Measurements from ENCODE around the gene RAB3A. TPM values are rescaled to one million over a fixed set of nuclear protein-coding genes. Genes with fewer than 3 reads are reported as not detected.

Gene RAB3A
- total RNA-seq, 1 experiment from 2014 or later, result 6.7 TPM

DNA sequence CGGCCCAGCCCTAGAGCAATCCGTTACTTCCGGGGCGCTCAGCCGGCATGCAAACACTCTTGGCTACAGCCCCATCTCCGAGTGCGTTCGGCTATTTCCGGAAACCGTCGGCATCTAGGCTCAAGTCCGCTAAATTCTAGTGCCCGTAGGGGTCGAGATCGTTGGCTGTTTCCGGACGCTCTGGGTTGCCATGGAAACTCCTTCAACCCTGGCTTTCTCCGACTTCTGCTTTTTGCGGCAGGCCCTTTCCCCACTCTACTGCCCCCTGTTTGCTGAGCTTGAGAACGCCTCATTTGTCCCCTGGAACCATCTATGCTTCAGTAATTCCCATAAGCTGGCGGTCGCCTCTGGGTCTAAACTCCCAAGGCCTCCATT is 51.4 kb downstream of the RAB3A start:
- H3K9me2 ChIP-seq (replicated peaks; ENCODE audit: low read length), result no peaks in the 10 kb centered on the region
- ChIA-PET POLR2A (ENCODE audit: unreplicated experiment) (interaction anchor here (0.6 kb wide), 1 partner anchor 32 kb away, joined by 3 read pairs; no protein-coding TSS in a partner anchor), CTCF (interaction anchor here (0.6 to 1.5 kb wide), 2 partner anchors 39 to 58 kb away, joined by 3 to 13 read pairs; no protein-coding TSS in a partner anchor)
- H2AFZ ChIP-seq (ENCODE audit: low read length), result peak overlapping the region; percentile 94
- ATAC-seq (peak; percentile 57), DNase-seq (peak; percentile 96)
- H3K4me3 ChIP-seq (ENCODE audit: low read length), result peak overlapping the region; percentile 80
- no peaks in the 10 kb centered on the region for H3K9me3 ChIP-seq (ENCODE audit: low read length)
- no peaks in the 10 kb centered on the region; the same call in 1 of the 2 replicates for H4K20me1 ChIP-seq (ENCODE audit: low read length)
- intact Hi-C loops (cut with micrococcal nuclease), result loop anchor here (1.0 kb wide), 1 partner anchor 39 kb away; no protein-coding TSS in a partner anchor
- 0 out of 2 replicates have a peak, but pooled peaks cover 5% of the 10 kb centered on the region for H3K36me3 ChIP-seq (ENCODE audit: low read depth, low read length)
- H3K79me2 ChIP-seq (ENCODE audit: low read length), result peaks cover 30% of the 10 kb centered on the region
- H3K27ac ChIP-seq (ENCODE audit: low read length), result peak overlapping the region; percentile 46
- TF ChIP-seq, protein P1, sequence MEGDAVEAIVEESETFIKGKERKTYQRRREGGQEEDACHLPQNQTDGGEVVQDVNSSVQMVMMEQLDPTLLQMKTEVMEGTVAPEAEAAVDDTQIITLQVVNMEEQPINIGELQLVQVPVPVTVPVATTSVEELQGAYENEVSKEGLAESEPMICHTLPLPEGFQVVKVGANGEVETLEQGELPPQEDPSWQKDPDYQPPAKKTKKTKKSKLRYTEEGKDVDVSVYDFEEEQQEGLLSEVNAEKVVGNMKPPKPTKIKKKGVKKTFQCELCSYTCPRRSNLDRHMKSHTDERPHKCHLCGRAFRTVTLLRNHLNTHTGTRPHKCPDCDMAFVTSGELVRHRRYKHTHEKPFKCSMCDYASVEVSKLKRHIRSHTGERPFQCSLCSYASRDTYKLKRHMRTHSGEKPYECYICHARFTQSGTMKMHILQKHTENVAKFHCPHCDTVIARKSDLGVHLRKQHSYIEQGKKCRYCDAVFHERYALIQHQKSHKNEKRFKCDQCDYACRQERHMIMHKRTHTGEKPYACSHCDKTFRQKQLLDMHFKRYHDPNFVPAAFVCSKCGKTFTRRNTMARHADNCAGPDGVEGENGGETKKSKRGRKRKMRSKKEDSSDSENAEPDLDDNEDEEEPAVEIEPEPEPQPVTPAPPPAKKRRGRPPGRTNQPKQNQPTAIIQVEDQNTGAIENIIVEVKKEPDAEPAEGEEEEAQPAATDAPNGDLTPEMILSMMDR (conservative IDR thresholded peaks at IDR 0.05; ENCODE audit: low read depth, low read length), result peak; percentile 66
- TF ChIP-seq EZH2phosphoT487 (IDR thresholded peaks at IDR 0.05; ENCODE audit: borderline replicate concordance, low read length), result no peak
- TF ChIP-seq EZH2 (IDR thresholded peaks at IDR 0.05; ENCODE audit: low read length, unreplicated experiment), result no peak
- peak overlapping the region; percentile 95 for H3K4me2 ChIP-seq (ENCODE audit: low read length)
- H3K9ac ChIP-seq (ENCODE audit: low read length), result peak overlapping the region; percentile 99
- peaks cover 18% of the 10 kb centered on the region for H3K4me1 ChIP-seq (ENCODE audit: insufficient read depth, low read length)
- BruUV-seq (replicated peaks), result TSS peak; percentile 87
- no peaks in the 10 kb centered on the region for H3K27me3 ChIP-seq (ENCODE audit: low read length)
- H3F3A ChIP-seq (ENCODE audit: low read length, unreplicated experiment), result no peaks in the 10 kb centered on the region

DNA sequence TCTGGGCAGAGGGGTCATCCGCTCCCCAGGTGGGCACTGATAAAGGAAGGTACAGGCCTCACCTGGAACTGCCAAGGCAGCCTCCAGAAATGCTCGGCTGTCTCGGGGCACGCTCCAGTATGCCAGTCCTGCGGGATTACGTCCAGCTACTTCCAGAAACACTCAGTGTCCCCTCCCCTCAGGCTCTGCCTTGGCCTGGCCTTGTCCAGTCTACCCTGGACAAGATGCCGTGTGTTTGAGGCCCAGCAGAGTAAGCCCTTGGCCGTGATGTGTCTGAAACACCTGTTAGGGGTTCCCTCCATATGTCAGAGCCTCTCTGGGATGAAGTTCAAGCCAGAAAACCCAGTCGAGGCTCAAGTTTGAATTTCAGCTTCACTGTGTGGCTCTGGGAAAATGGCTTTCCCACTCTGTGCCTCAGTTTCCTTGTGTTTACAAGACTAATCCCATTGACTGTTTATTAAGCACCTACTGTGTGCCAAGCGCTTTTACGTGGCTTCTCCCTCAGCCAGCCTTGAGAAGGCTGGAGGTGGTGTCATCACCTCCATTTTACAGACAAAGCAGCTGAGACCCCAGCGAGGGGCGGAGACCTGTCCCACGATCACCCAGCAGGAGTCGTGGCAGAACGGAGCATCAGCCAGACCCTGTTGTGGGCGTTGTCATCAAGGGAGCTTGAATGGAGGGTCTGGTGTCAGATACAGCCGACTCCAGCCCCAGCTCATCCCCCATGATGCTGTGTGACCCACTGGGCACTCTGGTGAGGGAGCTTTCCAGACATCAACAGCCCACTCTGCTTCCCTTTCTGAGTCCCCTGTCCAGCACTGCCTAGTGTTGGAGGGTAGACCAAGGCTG is 52.8 kb downstream of the RAB3A start:
- H3K79me2 ChIP-seq (ENCODE audit: low read length), result peaks cover 26% of the 10 kb centered on the region
- no TSS peak for BruUV-seq (replicated peaks)
- ATAC-seq, result no peak
- ChIA-PET POLR2A (ENCODE audit: unreplicated experiment) (no interaction called here), CTCF (interaction anchor here (0.6 kb wide), 1 partner anchor 9 kb away, joined by 3 read pairs; no protein-coding TSS in a partner anchor)
- no peaks in the 10 kb centered on the region for H3K9me3 ChIP-seq (ENCODE audit: low read length)
- H3K4me3 ChIP-seq (ENCODE audit: low read length), result peak overlapping the region; percentile 80; the same call in 1 of the 2 replicates
- H3K27me3 ChIP-seq (ENCODE audit: low read length), result no peaks in the 10 kb centered on the region
- no peak for TF ChIP-seq EZH2 (IDR thresholded peaks at IDR 0.05; ENCODE audit: low read length, unreplicated experiment)
- no peak for TF ChIP-seq EZH2phosphoT487 (IDR thresholded peaks at IDR 0.05; ENCODE audit: borderline replicate concordance, low read length)
- TF ChIP-seq, protein P1 (conservative IDR thresholded peaks at IDR 0.05; ENCODE audit: low read depth, low read length), result no peak
- H3K36me3 ChIP-seq (ENCODE audit: low read depth, low read length), result no peaks in the 10 kb centered on the region
- H4K20me1 ChIP-seq (ENCODE audit: low read length), result no peaks in the 10 kb centered on the region; the same call in 1 of the 2 replicates
- intact Hi-C loops (cut with micrococcal nuclease), result no loop called here
- no peak overlapping the region for H2AFZ ChIP-seq (ENCODE audit: low read length)
- H3K9ac ChIP-seq (ENCODE audit: low read length), result peak overlapping the region; percentile 99; the same call in 1 of the 2 replicates
- no peaks in the 10 kb centered on the region for H3K9me2 ChIP-seq (replicated peaks; ENCODE audit: low read length)
- H3K4me1 ChIP-seq (ENCODE audit: insufficient read depth, low read length), result peaks cover 12% of the 10 kb centered on the region
- no peak overlapping the region for H3K27ac ChIP-seq (ENCODE audit: low read length)
- peak overlapping the region; percentile 95 for H3K4me2 ChIP-seq (ENCODE audit: low read length)
- no peaks in the 10 kb centered on the region for H3F3A ChIP-seq (ENCODE audit: low read length, unreplicated experiment)
- DNase-seq, result no peak

DNA sequence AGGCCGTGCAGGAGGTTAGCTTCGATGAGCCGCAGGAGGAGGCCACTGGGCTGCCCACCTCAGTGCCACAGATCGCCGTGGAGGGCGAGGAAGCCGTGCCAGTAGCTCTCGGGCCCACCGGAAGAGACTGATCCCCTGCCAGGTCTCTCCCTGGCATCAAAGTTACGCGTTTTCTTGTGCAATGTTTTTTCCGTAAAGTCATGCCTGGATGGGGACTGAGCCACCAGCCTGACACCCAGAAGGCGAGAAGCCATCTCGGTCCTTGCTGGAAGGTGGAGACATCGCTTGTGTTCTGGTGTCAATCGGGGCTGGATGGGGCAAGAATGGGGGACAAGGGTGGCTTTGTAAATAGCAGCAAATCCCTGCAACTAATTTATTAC is 54.3 kb downstream of the RAB3A start:
- Histone ChIP-seq H3K27ac (ENCODE audit: low read length) (no peak overlapping the region), H3K27me3 (ENCODE audit: low read length) (no peaks in the 10 kb centered on the region), H3K9me2 (replicated peaks; ENCODE audit: low read length) (no peaks in the 10 kb centered on the region), H3K4me2 (ENCODE audit: low read length) (no peak overlapping the region), H3K9ac (ENCODE audit: low read length) (no peak overlapping the region), H3K9me3 (ENCODE audit: low read length) (no peaks in the 10 kb centered on the region), H4K20me1 (ENCODE audit: low read length) (no peaks in the 10 kb centered on the region), H3K36me3 (ENCODE audit: low read depth, low read length) (no peaks in the 10 kb centered on the region), H3K4me3 (ENCODE audit: low read length) (no peak overlapping the region), H3K79me2 (ENCODE audit: low read length) (peaks cover 14% of the 10 kb centered on the region), H3K4me1 (ENCODE audit: insufficient read depth, low read length) (peaks cover 12% of the 10 kb centered on the region), H2AFZ (ENCODE audit: low read length) (no peak overlapping the region), H3F3A (ENCODE audit: low read length, unreplicated experiment) (no peaks in the 10 kb centered on the region)
- no peak for TF ChIP-seq EZH2phosphoT487 (IDR thresholded peaks at IDR 0.05; ENCODE audit: borderline replicate concordance, low read length)
- ChIA-PET CTCF (no interaction called here), POLR2A (ENCODE audit: unreplicated experiment) (no interaction called here)
- intact Hi-C loops (cut with micrococcal nuclease), result no loop called here
- ATAC-seq, result no peak
- no TSS peak for BruUV-seq (replicated peaks)
- DNase-seq, result no peak
